AG04449 (cell line): ENCODE measurements around the gene CFAP100.
A peak's percentile ranks its signal among the peaks of the same experiment; 100 is the strongest.

ENCODE experiments used
- CTCF ChIA-PET: fragments of 350-600 bp; formaldehyde crosslinking; extraction: SDS; loops from one replicate; lab custom pipeline; 2021; ENCODE audit warnings: antibody characterized with exemption; lab: Yijun Ruan, JAX
- POLR2A ChIA-PET: fragments of 400-600, 350-600 bp; formaldehyde crosslinking; extraction: SDS; loops from one replicate; lab custom pipeline; 2020; ENCODE audit warnings: antibody characterized with exemption, inconsistent platforms; lab: Yijun Ruan, JAX
- DNase-seq: peaks from one replicate; pipeline ENCODE4 v3.0.0-alpha.2; 2010; ENCODE audit warnings: low read depth, low spot score
- H3K4me3 ChIP-seq: 2 replicates; pipeline ENCODE4 v1.5.1; 2011; ENCODE audit warnings: low read depth, mild to moderate bottlenecking, control low read depth, low read length
- TF ChIP-seq, protein P1 (sequence below): IDR thresholded peaks from one replicate; pipeline ENCODE4 v1.5.1; 2011; ENCODE audit warnings: mild to moderate bottlenecking, moderate library complexity, low read length, control low read depth, inconsistent platforms; ENCODE audit not compliant: insufficient read depth; ENCODE audit errors: missing control alignments

Gene CFAP100

GRCh38 chr3:126394179-126394976, at the start of gene CFAP100:
CFAP100 (plus strand) TSS chr3:126394909; CDS start chr3:126396001, 1,092 bp downstream.
- POLR2A ChIA-PET, result no interaction called here
- TF ChIP-seq, protein P1, sequence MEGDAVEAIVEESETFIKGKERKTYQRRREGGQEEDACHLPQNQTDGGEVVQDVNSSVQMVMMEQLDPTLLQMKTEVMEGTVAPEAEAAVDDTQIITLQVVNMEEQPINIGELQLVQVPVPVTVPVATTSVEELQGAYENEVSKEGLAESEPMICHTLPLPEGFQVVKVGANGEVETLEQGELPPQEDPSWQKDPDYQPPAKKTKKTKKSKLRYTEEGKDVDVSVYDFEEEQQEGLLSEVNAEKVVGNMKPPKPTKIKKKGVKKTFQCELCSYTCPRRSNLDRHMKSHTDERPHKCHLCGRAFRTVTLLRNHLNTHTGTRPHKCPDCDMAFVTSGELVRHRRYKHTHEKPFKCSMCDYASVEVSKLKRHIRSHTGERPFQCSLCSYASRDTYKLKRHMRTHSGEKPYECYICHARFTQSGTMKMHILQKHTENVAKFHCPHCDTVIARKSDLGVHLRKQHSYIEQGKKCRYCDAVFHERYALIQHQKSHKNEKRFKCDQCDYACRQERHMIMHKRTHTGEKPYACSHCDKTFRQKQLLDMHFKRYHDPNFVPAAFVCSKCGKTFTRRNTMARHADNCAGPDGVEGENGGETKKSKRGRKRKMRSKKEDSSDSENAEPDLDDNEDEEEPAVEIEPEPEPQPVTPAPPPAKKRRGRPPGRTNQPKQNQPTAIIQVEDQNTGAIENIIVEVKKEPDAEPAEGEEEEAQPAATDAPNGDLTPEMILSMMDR, result no peak
- no peak for DNase-seq
- CTCF ChIA-PET, result interaction anchor here (1.3 to 6.8 kb wide), 4 partner anchors 15 to 262 kb away, joined by 5 to 60 read pairs (median 22); no protein-coding TSS in a partner anchor
- 0 out of 2 replicates have a peak within 1 kb of the TSS, but pooled peaks have one; percentile 1 for H3K4me3 ChIP-seq

- TF ChIP-seq, protein P1, result no peak
- POLR2A ChIA-PET, result no interaction called here
- no peak for DNase-seq
- no peak overlapping the region for H3K4me3 ChIP-seq
- CTCF ChIA-PET, result no interaction called here
Observed at GRCh38 chr3:126345231-126345630, 49.5 kb upstream of the CFAP100 start.

GRCh38 chr3:126345641-126346460, 48.9 kb upstream of the CFAP100 start:
- no peak overlapping the region for H3K4me3 ChIP-seq
- CTCF ChIA-PET, result no interaction called here
- POLR2A ChIA-PET, result no interaction called here

DNA sequence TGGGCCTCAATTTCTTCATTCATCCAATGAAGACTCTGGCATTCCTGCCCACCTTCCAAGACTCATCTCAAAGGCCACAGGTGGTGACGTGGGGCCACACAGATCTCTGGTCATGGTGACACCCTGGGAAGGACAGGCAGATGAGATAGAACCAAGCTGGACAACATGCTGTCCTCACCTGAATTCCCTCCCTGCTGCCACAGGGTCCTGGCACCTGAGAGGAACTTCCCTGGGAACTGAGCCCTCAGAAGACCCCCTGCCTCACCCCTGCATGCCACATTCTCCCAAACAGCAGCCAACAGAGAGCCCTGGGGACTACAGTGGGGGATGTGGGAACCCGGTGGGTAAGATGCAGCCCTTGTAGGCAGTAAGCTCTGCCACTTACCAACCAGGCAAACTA, 48.2 kb upstream of the CFAP100 start:
- no peak for DNase-seq
- H3K4me3 ChIP-seq, result no peak overlapping the region
- TF ChIP-seq, protein P1, result no peak
- POLR2A ChIA-PET, result no interaction called here
- CTCF ChIA-PET, result no interaction called here

More at GRCh38 chr3:126345641-126346460, 48.9 kb upstream of the CFAP100 start:
- no peak for DNase-seq
- TF ChIP-seq, protein P1, result no peak

DNA sequence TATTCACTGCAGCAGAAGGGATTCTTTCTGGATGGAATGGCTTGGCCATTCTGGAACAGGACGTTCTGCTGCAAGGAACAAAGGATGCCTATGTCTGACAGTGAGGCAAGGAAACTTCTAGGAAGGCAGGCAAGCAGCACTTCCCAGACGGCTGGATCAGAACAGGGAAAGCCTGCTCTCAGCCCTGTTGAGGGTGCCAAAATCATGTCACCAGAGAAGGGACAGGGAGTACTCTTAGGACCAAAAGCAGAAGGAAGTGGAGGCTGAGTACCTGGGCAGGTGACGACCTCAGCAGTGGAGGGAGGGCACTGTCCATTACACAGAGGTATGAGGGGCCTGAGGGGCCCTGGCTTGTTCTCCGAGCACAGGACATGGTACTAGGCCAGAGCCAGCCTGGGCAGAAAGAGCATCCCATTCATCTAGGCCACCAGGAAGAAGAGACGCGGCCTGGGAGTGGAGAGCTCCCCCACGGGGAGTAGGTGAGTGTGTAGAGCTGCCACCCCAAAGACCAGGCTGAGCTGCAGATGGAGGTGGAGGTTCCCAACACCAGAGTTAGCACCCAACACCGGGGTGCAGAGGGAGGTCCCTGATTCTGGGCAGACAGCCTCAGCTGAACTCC, 47.1 kb upstream of the CFAP100 start:
- ChIA-PET CTCF (no interaction called here), POLR2A (no interaction called here)
- DNase-seq, result no peak
- TF ChIP-seq, protein P1, result no peak
- H3K4me3 ChIP-seq, result no peak overlapping the region
